DMS79 treated with DMSO at 0.1 percent for 48 hours (cell line): ENCODE results near the gene SRGAP2C.
"Not testable (repeated sequence)": the region's sequence is repeated elsewhere in the genome, so short reads cannot be mapped to it uniquely, and the experiment has no call there.

Source experiments
- DNase-seq: peaks from one replicate; lab custom pipeline; 2025; lab: John Stamatoyannopoulos, UW

Gene SRGAP2C

DNA sequence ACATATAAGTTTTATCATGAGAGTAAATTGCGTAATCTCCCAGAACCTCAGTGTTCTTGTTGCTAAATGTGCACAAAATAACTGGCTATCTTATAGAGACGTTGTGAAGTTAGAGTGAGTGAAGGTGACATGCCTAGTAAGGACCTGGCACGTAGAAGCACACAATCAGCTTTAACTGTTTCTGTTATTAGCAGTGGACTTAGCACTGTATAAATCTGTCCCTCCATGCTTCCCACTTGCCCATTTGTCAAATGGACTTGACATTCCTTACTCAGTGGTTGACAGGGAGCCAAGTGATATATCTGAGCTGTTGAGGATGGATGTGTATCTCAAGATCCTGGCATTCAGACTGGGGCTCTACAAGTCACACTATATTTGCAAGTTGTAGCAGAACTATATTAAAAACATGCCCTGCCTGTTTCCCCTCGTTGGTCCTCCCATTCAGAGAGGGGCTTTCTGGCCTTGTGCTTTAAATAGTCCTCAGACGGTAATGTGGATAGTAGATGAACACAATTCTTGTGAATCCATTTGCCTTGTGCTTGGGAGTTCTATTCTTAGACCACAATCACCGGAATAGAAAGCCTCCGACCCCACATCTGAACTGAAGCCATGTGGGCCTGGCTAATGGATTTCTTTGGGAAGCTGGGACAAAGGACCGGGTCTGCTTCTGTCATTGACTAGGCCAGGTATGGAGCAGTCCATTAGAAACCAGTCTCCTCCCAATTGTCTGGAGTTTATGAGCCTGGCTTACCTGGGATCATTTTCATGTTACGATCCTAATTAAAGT, 43.0 kb downstream of the SRGAP2C start:
- DNase-seq: not testable (repeated sequence)

GRCh38 chr1:121230636-121231035, 45.9 kb downstream of the SRGAP2C start:
- not testable (repeated sequence) for DNase-seq

GRCh38 chr1:121232445-121233125, 47.8 kb downstream of the SRGAP2C start:
- not testable (repeated sequence) for DNase-seq

GRCh38 chr1:121234090-121234759, 49.5 kb downstream of the SRGAP2C start:
- DNase-seq: not testable (repeated sequence)

GRCh38 chr1:121238384-121238783, 53.6 kb downstream of the SRGAP2C start:
- DNase-seq: not testable (repeated sequence)

GRCh38 chr1:121243913-121244312, 59.1 kb downstream of the SRGAP2C start:
- not testable (repeated sequence) for DNase-seq

DNA sequence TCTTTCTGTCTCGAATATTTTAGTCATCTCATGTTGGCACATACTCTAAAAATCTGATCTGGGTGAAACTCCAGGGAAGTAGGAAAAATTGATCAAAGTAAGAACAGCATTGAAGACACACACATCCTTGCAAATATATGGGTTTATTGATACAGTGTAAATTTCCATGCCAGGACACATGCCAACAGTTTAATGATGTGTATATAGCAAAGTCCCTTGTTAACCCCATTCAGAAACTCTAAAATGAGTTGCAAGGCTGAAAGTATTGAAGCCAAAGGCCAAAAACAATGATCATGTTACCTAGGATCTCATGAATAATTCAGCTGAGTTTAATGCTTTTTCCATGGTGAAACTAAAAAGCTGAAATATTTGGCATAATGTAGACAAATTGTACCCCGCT, 61.6 kb downstream of the SRGAP2C start:
- not testable (repeated sequence) for DNase-seq

DNA sequence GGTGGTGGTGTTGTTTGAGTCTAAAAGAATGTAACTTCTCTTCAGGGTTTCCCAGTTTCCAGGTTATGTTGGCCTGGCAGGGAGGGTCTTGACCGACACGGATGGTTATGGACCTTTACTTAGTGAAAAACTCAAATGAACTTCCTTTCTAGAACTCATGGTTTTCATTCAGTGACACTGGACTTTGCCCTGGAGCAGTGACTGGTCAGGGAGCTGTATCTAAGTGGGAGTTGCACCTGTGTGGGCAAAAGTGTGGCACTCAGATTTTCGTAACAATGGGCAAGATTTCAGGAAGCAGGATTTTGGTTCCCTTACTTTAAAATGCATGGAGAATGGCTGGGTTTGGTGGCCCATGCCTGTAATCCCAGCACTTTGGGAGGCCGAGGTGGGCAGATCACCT, 67.9 kb downstream of the SRGAP2C start:
- DNase-seq: not testable (repeated sequence)

GRCh38 chr1:121254618-121255017, 69.8 kb downstream of the SRGAP2C start:
- DNase-seq: not testable (repeated sequence)

DNA sequence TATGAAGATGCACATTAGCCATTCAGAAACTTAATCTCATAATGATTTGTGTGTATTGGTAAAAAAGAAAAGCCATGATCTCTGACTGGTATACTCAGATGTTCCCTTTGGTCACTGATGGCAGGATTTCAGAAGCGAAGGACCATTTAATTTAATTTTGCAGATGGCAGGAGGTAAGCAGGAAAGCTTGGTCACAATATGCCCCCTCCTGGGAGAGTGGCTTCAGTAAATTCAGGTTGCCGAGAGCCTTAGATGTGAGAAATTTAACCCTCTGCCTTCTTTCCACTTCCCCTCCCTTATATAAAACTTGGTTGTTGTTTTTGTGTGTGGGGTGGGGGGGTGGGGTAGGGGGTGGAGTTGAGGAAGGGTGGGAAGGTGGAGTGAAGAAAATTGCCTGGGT, 72.9 kb downstream of the SRGAP2C start:
- DNase-seq: not testable (repeated sequence)

DNA sequence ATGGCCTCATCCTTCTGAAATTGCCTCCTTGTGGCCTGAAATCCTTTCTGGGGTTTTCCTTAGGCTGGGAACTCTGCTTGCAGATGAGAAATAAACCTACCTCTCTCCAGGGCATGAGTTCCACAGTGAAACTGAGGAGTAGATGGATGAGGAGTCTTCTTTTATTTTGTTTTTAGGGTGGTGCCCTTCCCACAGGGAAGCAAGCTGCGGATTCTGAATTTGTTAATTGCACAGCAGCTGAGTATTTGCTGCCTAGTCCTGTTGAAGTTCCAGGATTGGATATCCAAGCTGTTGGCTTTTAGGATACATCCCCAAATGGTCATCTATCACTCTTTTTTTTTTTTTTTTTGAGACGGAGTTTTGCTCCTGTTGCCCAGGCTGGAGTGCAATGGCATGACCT, 73.4 kb downstream of the SRGAP2C start:
- DNase-seq: not testable (repeated sequence)

DNA sequence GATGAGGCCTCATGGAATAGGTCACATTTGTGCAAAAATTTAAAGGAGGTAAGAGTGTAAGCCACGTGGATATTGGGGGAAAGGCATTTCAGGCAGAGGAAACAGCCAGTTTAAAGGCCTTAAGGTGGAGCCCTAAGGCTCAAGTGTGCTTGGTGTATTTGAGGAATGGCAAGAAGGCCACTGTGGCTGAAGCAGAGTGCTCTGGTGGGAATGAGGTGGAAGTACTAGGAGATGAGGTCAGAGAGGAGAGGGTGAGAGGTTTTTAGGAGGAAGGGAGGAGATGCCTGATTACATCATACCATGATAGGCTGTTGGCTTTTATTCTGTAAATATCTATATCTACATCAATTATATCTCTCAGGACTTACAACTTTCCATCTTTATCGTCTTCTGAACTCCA, 75.4 kb downstream of the SRGAP2C start:
- DNase-seq: not testable (repeated sequence)

DNA sequence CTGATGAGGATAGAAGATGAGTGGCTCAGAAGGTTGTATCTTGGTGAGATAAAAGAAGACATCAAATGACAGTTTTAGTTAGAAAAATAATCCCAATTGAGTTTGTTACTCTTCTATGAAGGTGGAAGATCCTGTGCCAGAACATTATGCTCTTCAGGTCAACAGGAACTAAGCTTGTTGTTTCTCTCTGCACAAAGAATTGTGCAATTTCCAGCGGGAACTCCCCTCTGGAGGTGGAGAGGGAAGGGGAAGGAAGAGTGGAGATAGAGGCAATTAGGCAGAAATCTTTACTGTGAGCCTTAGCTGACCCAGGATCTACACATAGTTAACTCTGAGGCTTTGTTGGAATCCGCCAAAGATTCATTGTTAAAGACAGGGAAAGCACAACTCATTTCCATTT, 77.4 kb downstream of the SRGAP2C start:
- DNase-seq: not testable (repeated sequence)

DNA sequence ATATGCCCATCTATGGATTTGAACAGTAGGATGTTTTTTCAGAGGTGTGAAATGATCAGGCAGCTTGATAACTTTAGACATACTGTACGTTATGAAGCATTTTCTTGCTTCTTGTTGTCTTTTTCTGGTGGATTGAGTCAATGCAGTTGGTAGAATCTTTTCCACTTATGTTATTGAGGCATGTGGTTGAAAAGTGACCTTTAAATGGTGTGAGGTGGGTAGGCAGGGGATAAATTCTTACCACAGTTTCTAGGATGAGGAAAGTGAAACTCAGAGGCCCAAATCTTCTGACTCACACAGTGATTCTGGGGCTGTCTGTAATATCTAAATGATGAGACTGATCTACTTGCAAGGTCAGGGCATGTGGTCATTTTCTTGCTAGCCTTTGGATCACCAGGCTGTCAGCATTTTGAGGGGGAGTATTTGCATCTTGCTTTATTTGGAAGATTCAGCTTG, 79.0 kb downstream of the SRGAP2C start:
- not testable (repeated sequence) for DNase-seq

DNA sequence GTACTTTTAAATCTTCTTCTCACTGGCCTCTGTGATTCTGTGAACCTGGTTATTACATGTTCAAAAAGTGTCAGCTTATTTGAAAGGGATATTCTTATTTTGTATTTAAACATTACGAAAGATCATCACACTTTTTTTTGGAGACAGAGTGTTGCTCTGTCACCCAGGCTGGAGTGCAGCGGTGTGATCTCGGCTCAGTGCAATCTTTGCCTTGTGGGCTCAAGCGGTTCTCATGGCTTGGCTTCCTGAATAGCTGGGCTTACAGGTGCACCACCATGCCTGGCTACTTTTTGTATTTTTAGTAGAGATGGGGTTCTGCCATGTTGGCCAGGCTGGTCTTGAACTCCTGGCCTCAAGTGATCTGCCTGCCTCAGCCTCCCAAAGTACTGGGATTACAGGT, 82.3 kb downstream of the SRGAP2C start:
- DNase-seq: not testable (repeated sequence)

DNA sequence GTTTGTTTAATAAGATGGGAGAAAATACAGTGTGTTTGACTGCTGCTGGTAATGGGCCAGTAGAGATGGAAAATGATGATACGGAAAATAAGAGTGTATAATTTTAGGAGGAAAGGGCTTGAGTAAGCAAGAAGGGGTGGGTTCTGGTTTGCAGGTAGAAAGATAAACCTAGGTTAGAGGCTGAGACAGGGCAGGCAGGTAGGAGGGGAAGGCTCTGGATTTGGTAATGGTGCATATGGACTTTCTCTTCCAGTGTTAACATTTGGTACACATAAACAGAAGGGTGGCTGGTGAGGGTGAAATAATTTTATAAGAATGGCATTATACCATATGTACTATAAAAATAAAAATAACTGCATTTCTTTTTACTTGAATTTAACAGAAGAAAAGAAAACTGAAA, 84.5 kb downstream of the SRGAP2C start:
- not testable (repeated sequence) for DNase-seq

DNA sequence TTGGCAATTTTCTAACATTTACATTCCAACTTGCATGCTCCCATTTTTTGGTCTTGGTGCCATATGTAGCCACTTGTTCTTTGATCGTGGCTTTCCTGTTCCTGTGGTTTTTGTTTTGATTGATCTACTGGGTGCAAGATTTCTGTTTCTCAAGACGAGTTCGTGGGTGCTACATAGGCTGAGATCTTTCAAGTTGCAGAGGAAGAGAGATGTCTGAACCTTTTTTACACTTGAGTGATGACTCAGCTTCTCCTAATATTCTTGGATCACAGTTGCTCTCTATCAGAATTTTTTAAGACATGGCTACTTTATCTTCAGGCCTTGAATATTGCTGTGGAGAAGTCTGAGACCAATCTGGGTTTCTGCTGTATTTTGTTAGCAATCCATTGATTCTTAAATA, 85.2 kb downstream of the SRGAP2C start:
- not testable (repeated sequence) for DNase-seq

DNA sequence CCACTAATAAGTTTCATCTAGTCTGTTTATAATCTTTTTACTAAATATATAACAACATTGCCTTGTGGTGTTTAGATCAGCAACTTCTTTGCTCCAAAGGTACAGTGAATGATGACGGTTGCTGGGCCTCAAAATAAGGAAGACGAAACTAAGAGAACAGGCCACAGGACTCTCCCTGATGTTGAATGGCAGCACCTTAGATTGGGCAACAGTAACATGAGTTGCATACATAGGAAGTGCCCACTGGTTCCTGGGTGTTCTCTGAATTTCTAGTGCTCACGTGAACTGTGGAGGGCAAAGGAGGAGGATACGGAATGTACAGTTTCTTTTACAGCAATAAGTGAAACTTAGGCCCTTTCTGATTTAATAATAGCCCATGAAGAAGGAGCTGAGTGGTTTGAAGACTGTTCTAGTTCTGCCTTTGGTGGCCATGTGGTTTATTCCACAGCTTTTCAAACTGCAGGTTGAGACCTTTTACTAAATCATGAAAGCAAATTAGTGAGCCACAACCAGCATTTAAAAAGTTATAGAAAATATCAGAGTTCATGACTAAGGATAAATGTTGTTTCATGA, 86.5 kb downstream of the SRGAP2C start:
- DNase-seq: not testable (repeated sequence)

- not testable (repeated sequence) for DNase-seq
These were observed 90.7 kb downstream of the SRGAP2C start for GRCh38 chr1:121275435-121275834.

DNA sequence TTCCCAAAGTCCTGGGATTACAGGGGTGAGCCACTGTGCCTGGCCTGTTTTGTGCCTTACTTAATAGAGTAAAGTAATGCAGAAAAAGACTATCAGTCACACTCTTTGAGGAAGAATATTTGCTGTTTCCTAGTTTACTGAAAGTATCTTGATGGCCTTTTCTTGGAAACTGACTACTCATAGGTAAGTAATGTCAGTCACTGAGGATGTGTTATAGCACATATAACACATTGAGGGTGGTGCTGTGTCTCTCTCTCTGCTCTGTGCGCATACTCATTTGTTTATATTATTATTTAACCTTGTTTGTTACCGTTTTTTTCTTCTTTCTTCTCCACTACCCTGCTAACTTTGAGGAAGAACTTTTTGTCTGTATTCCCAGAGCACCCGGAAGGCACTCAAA, 93.4 kb downstream of the SRGAP2C start:
- not testable (repeated sequence) for DNase-seq

GRCh38 chr1:121278777-121279547, 94.2 kb downstream of the SRGAP2C start:
- not testable (repeated sequence) for DNase-seq
